GM21576 (cell line): Measurements from ENCODE around the gene CARMIL1.

Experiments
- ATAC-seq: cut with Tn5 transposase; IDR thresholded peaks from one replicate; pipeline ENCODE4 v1.9.1; 2021; ENCODE audit warnings: mild to moderate bottlenecking, moderate library complexity; ENCODE audit not compliant: unreplicated experiment

CARMIL1 gene

DNA sequence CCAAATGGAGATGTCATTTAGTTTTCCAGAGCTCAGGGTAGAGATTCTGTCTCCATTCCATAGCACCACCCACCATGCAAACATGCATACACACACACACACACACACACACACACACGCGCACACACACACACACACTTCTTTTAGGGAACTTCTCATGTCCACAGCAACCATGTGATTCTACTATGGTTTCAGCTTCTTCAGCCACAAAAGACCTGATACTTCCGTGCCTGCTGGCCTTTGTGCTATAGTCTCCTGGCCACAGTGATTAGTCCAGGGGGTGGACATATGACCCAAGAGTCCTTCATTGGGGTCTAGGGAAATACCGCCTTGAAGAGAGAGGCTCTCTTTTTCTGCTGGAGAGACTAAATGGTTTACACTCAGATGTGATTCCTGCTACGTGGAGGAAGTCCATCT lies 53.5 kb downstream of the CARMIL1 start:
- ATAC-seq = no peak

GRCh38 chr6:25333471-25333870 lies 54.3 kb downstream of the CARMIL1 start:
- ATAC-seq = no peak

GRCh38 chr6:25334793-25335192 lies 55.6 kb downstream of the CARMIL1 start:
- no peak for ATAC-seq

GRCh38 chr6:25336996-25337395 lies 57.8 kb downstream of the CARMIL1 start:
- no peak for ATAC-seq

DNA sequence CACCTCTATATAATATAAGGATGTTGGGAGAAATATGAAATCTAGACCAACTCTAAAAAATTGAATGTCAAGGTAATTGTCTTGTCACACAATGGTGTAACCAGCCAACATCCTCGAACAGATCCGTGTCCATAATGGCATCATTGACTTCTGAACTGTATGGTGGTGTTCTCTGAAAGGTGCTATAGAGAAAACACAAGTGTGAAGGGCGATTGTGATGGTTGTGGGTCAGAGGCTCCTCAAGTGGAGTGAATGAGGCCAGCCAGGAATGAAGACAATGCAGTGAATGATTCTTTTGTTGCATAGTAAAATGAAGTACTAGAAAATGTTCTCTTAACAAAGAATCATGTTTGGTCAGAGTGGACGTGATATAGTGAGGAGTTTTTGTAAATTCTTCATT lies 58.3 kb downstream of the CARMIL1 start:
- no peak for ATAC-seq

GRCh38 chr6:25340431-25341202 lies 61.4 kb downstream of the CARMIL1 start:
- ATAC-seq = no peak

DNA sequence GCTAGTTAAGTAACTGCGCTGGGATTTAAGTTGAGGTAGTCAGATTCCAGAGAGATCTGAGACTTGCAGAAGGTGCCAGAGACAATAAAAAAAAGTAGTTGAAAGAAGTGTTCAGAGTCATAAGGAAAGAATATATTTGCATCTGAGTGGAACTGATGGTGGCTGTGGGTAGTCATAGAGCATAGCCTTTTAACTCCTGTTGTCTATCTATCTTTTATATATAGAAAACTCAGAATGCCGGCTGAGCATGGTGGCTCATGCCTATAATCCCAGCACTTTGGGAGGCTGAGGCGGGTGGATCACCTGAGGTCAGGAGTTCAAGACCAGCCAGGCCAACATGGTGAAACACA lies 62.0 kb downstream of the CARMIL1 start:
- ATAC-seq = no peak

- ATAC-seq = no peak
Measured at GRCh38 chr6:25341923-25342619, 62.9 kb downstream of the CARMIL1 start.

- ATAC-seq = no peak
Measured at GRCh38 chr6:25342802-25343201, 63.6 kb downstream of the CARMIL1 start.

- ATAC-seq = no peak
Measured at GRCh38 chr6:25343984-25344383, 64.8 kb downstream of the CARMIL1 start.

- ATAC-seq = no peak
Measured at GRCh38 chr6:25344827-25345226, 65.7 kb downstream of the CARMIL1 start.

- ATAC-seq = no peak
Measured at GRCh38 chr6:25346064-25346463, 66.9 kb downstream of the CARMIL1 start.

DNA sequence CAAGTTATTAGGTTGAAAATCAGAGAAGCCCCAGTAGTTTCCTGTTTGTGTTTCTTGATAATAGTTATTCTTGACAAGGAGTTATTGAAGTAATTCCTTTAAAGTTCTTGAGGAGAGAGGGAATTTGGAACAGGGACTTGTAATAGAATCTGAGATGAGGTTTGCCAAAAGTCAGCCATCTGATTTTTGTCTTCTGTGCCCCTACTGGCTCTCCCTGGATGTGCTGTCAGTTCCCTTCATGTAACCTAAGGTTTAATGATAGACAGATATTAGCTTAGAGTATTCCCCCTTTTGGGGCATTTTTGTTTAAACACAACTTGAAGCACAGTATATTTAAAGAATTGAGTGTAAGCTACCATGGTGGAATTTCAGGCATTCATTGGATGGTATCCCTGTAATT lies 71.4 kb downstream of the CARMIL1 start:
- ATAC-seq = no peak

- ATAC-seq = no peak
Measured at GRCh38 chr6:25351485-25351884, 72.3 kb downstream of the CARMIL1 start.

GRCh38 chr6:25352285-25352684 lies 73.1 kb downstream of the CARMIL1 start:
- no peak for ATAC-seq

DNA sequence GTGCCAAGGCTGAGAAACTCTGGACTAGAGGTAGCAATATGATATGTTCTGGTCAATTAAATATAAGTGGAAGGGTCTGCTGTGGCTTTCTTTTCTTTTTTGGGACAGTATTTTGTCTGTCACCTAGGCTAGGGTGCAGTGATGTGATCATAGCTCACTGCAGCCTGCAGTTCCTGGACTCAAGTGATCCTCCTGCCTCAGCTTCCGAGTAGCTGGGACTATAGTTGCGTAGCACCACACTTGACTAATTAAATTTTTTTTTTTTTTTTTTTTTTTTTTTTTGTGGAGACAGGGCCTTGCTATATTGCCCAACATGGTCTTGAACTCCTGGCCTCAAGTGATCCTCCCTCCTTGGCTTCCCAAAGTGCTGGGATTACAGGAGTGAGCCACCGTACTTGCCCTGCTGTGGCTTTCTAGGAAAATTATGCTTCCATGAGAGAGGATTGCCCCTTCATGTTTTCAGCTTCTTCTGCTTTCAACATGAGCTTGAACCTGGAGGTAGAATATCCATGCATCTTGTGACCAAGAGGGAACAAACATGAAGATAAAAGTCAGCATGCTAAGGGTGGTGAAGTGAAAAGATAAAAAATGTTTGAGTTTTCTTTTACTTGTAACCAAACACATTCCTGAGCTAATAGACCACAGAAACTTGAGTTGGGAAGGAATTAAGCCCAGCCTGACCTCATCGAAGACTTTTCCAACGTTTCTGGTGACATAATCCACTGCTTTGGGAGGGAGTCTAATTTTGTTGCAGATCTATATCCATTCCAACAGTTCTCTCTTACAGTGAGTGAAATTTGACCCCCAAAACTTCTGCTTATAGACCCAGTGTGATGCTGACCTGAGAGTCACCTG lies 75.1 kb downstream of the CARMIL1 start:
- ATAC-seq = no peak

- ATAC-seq = no peak
Measured at GRCh38 chr6:25359191-25359861, 80.2 kb downstream of the CARMIL1 start.

DNA sequence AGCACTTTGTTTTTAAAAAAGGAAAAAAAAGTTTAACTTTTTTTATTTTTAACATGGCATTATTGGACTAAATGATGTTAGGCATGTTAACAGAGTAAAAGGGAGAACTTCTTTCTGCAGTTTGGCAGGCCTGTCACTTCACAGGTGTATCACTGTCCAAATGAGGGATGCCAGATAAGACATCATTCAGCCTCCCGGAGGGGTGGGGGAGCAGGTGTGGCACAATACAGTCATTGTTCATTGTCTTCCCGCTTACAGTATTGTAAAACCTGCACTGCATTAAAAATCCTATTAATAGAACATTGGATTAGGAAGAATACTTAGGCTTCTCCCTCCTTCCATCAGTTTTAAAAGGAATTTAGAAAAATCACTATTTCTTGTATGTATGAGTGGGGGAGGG lies 80.7 kb downstream of the CARMIL1 start:
- ATAC-seq = no peak

- no peak for ATAC-seq
Measured at GRCh38 chr6:25360621-25361020, 81.4 kb downstream of the CARMIL1 start.

DNA sequence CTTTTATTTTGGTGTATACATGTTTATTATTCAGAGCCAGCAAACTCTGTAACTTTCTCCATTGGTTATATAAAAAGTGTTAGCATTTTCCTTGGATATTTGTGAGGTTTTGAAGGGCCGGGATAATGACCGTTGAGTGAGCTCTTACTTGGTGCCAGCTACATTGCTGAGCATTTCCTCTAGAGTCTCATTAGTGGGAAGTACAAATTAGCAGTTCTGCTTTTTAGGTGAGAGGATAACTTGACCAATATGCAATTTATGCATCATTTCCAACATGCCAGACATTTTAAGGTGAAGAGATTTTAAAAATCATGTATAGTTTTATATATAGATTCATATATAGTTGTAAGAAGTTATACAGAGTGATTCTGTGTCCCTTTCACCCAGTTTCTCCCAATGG lies 84.3 kb downstream of the CARMIL1 start:
- ATAC-seq = no peak

DNA sequence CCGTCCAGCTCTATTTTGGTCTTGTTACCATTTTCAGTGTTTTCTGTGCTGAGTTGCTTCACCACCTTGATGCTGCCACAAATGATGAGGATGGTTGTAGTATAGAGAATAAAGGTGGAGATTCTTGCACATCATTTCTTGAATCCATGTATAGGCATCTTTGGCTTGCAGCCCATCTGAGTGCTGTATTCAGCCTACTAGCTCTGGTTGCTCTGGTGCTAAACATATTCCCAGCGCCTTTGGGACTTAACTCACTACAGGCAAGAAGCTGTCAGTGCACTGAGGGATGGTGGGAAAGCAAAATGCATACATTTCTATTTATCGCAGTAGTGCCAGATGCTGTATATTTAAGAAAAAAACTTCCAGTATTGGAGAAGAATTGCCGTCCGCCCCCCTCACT lies 86.0 kb downstream of the CARMIL1 start:
- no peak for ATAC-seq
